ENCODE data around the gene RNF17.

DNA sequence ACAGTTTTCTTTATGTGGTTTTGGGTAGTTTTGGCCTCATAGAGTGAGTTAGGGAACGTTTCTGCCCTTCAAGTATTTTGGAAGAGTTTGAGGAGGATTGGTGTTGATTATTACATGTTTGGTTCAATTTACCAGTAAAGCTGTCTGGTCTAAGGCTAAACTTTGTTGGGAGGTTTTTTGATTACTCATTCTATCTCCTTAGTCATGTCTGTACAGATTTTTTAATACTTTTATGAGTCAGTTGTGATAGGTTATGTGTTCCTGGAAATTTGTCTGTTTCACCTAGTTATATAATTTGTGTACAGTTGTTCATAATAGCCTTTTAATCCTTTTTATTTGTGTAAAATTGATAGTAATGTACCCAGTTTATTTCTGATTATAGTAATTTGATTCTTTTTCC, 20.4 kb downstream of the RNF17 start:
- TF ChIP-seq, protein P1, sequence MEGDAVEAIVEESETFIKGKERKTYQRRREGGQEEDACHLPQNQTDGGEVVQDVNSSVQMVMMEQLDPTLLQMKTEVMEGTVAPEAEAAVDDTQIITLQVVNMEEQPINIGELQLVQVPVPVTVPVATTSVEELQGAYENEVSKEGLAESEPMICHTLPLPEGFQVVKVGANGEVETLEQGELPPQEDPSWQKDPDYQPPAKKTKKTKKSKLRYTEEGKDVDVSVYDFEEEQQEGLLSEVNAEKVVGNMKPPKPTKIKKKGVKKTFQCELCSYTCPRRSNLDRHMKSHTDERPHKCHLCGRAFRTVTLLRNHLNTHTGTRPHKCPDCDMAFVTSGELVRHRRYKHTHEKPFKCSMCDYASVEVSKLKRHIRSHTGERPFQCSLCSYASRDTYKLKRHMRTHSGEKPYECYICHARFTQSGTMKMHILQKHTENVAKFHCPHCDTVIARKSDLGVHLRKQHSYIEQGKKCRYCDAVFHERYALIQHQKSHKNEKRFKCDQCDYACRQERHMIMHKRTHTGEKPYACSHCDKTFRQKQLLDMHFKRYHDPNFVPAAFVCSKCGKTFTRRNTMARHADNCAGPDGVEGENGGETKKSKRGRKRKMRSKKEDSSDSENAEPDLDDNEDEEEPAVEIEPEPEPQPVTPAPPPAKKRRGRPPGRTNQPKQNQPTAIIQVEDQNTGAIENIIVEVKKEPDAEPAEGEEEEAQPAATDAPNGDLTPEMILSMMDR (conservative IDR thresholded peaks at IDR 0.05 in 1 of 2, IDR thresholded peaks at IDR 0.05 in 1 of 2; ENCODE audit: extremely low read depth in 1 of 2, insufficient read depth in 1 of 2, low read depth in 1 of 2, low read length in 2 of 2) = no peak
- no peak for TF ChIP-seq EZH2 (IDR thresholded peaks at IDR 0.05; ENCODE audit: borderline replicate concordance, low read length)
